Activated naive CD8-positive, alpha-beta T cell treated with anti-CD3 and anti-CD28 coated beads, Interleukin-2, amount 50 U/mL, for 16 hours (primary cell): ENCODE results near the gene TPD52L1.

Experiments used
- DNase-seq: peaks from one replicate; pipeline ENCODE4 v3.0.0-alpha.2; 2020; ENCODE audit warnings: low read depth, low spot score

The TPD52L1 gene

GRCh38 chr6:125304970-125305660, 151.5 kb downstream of the TPD52L1 start:
- DNase-seq = no peak

- no peak for DNase-seq
These were observed 153.2 kb downstream of the TPD52L1 start for GRCh38 chr6:125306756-125307149.

- DNase-seq = no peak
These were observed 153.7 kb downstream of the TPD52L1 start for GRCh38 chr6:125307150-125307838.

GRCh38 chr6:125307964-125308615, 154.5 kb downstream of the TPD52L1 start:
- no peak for DNase-seq

- no peak for DNase-seq
These were observed 157.5 kb downstream of the TPD52L1 start for GRCh38 chr6:125310994-125311649.

GRCh38 chr6:125312478-125312877, 158.9 kb downstream of the TPD52L1 start:
- DNase-seq = no peak

- no peak for DNase-seq
These were observed 159.4 kb downstream of the TPD52L1 start for GRCh38 chr6:125312950-125313349.
